ENCODE data around the gene EGFL6.
"Not testable (repeated sequence)": the region's sequence is repeated elsewhere in the genome, so short reads cannot be mapped to it uniquely, and the experiment has no call there.

The EGFL6 gene

GRCh38 chrX:13622401-13622964, 53.1 kb downstream of the EGFL6 start (continued):
- TF ChIP-seq, protein P1, sequence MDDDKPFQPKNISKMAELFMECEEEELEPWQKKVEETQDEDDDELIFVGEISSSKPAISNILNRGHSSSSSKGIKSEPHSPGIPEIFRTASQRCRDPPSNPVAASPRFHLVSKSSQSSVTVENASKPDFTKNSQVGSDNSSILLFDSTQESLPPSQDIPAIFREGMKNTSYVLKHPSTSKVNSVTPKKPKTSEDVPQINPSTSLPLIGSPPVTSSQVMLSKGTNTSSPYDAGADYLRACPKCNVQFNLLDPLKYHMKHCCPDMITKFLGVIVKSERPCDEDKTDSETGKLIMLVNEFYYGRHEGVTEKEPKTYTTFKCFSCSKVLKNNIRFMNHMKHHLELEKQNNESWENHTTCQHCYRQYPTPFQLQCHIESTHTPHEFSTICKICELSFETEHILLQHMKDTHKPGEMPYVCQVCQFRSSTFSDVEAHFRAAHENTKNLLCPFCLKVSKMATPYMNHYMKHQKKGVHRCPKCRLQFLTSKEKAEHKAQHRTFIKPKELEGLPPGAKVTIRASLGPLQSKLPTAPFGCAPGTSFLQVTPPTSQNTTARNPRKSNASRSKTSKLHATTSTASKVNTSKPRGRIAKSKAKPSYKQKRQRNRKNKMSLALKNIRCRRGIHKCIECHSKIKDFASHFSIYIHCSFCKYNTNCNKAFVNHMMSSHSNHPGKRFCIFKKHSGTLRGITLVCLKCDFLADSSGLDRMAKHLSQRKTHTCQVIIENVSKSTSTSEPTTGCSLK (tag by site-specific recombination; IDR thresholded peaks at IDR 0.05), result no peak

DNA sequence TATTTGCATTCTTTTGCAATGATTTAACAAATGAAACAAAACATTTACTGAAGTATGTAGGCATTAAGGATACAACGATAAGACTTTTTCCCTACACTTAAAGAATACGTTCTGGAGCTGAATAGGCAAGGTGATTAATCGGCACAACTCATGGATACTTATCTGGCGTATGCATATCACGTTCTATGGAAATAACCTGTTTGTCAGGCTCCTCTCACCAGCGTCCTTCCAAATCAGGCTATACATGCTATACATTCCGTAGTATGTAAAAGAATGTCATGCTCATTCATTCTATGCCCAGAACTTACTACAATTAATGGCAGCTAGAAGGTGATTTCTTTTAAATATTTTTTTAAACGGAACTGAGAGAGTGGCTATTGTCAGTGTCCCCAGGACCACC, 57.9 kb downstream of the EGFL6 start:
- Histone ChIP-seq H3K27ac (ENCODE audit: extremely low read depth, low read depth, low read length) (no peak overlapping the region), H3K4me3 (ENCODE audit: low read depth, low read length) (no peak overlapping the region), H3K4me1 (ENCODE audit: control insufficient read depth, insufficient read depth, low read length) (no peaks in the 10 kb centered on the region), H3K36me3 (ENCODE audit: control insufficient read depth in 2 of 2, insufficient read depth in 1 of 2, low read length in 2 of 2) (no peaks in the 10 kb centered on the region), H3K9me3 (ENCODE audit: control insufficient read depth, insufficient read depth, low read depth, low read length) (no peaks in the 10 kb centered on the region; the same call in none of the 2 replicates)
- TF ChIP-seq ZNF670 (tag by site-specific recombination; IDR thresholded peaks at IDR 0.05; ENCODE audit: low read depth) (no peak), ZNF530 (tag by site-specific recombination; IDR thresholded peaks at IDR 0.05; ENCODE audit: low read depth) (no peak), MZF1 (tag by site-specific recombination; IDR thresholded peaks at IDR 0.05; ENCODE audit: borderline replicate concordance) (no peak)
- ChIA-PET POLR2A (interaction anchor here (1.3 kb wide), 1 partner anchor 108 kb away, joined by 3 read pairs; the partner anchor contains the start of gene OFD1), CTCF (interaction anchor here (2.2 kb wide), 1 partner anchor 19 kb away, joined by 12 read pairs; no protein-coding TSS in a partner anchor)

DNA sequence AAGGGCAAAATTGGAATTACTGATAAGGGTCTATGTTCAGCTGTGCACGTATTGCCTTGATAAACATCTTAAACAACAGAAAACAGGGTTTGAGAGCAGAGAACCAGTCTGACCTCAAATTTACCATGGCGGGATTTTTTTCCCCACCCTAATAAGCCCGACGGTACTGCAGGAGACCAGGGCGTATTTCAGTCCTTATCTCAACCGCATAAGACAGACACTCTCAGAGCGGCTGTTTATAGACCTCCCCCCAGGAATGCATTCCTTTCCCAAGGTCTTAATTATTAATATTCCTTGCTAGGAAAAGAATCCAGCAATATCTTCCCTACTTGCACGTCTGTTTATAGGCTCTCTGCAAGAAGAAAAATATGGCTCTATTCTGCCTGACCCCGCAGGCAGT, 67.8 kb downstream of the EGFL6 start:
- H3K9me3 ChIP-seq (ENCODE audit: control insufficient read depth, insufficient read depth, low read depth, low read length); H3K27ac ChIP-seq (ENCODE audit: extremely low read depth, low read depth, low read length); POLR2A ChIA-PET; H3K36me3 ChIP-seq (ENCODE audit: control insufficient read depth in 2 of 2, insufficient read depth in 1 of 2, low read length in 2 of 2); H3K4me1 ChIP-seq (ENCODE audit: control insufficient read depth, insufficient read depth, low read length); H3K4me3 ChIP-seq (ENCODE audit: low read depth, low read length): not testable (repeated sequence)
- peak; percentile 89 for TF ChIP-seq SETDB1 (IDR thresholded peaks at IDR 0.05; ENCODE audit: insufficient read length, low read length)
- CTCF ChIA-PET, result interaction anchor here (0.9 kb wide), 1 partner anchor 9 kb away, joined by 5 read pairs; no protein-coding TSS in a partner anchor

GRCh38 chrX:13638021-13638420, 68.6 kb downstream of the EGFL6 start:
- CTCF ChIA-PET, result no interaction called here
- Histone ChIP-seq H3K27ac (ENCODE audit: extremely low read depth, low read depth, low read length) (no peak overlapping the region), H3K9me3 (ENCODE audit: control insufficient read depth, insufficient read depth, low read depth, low read length) (no peaks in the 10 kb centered on the region), H3K4me1 (ENCODE audit: control insufficient read depth, insufficient read depth, low read length) (no peaks in the 10 kb centered on the region; the same call in 1 of the 2 replicates), H3K4me3 (ENCODE audit: low read depth, low read length) (no peak overlapping the region), H3K36me3 (ENCODE audit: control insufficient read depth in 2 of 2, insufficient read depth in 1 of 2, low read length in 2 of 2) (no peaks in the 10 kb centered on the region)
- no peak for TF ChIP-seq ZSCAN23 (tag by site-specific recombination; IDR thresholded peaks at IDR 0.05)
- TF ChIP-seq IKZF3 (tag by site-specific recombination; IDR thresholded peaks at IDR 0.05), result no peak
- TF ChIP-seq ZNF561 (tag by site-specific recombination; IDR thresholded peaks at IDR 0.05; ENCODE audit: borderline replicate concordance), result no peak
- POLR2A ChIA-PET, result no interaction called here

DNA sequence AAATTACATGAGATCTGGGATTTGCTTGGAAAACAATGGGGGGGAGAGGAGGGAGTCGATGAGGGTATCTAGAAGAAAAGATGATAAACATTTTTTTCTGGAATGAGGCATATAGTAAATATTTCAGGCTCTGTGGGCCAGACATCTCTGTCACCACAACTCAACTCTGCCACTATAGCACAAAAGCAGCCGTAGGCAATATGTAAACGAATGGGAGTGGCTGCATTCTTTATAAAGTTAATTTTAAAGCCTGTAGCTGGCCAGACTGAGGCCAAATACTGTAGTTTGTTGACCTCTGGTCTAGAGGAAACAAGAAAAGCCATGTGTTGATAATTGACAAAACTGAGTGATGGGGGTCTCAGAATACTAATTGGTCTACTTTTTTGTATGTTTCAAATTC, 69.4 kb downstream of the EGFL6 start:
- no peak overlapping the region for H3K4me3 ChIP-seq (ENCODE audit: low read depth, low read length)
- H3K4me1 ChIP-seq (ENCODE audit: control insufficient read depth, insufficient read depth, low read length), result no peaks in the 10 kb centered on the region; the same call in 1 of the 2 replicates
- ChIA-PET CTCF (no interaction called here), POLR2A (no interaction called here)
- no peaks in the 10 kb centered on the region for H3K9me3 ChIP-seq (ENCODE audit: control insufficient read depth, insufficient read depth, low read depth, low read length)
- H3K27ac ChIP-seq (ENCODE audit: extremely low read depth, low read depth, low read length), result no peak overlapping the region
- no peaks in the 10 kb centered on the region for H3K36me3 ChIP-seq (ENCODE audit: control insufficient read depth in 2 of 2, insufficient read depth in 1 of 2, low read length in 2 of 2)
- TF ChIP-seq ZNF302 (tag by site-specific recombination; IDR thresholded peaks at IDR 0.05; ENCODE audit: low read depth) (no peak), ZNF449 (tag by site-specific recombination; IDR thresholded peaks at IDR 0.05) (no peak), ZNF133 (tag by site-specific recombination; IDR thresholded peaks at IDR 0.05) (no peak), KLF1 (tag by site-specific recombination; IDR thresholded peaks at IDR 0.05) (no peak), TCF7L2 (IDR thresholded peaks at IDR 0.05; ENCODE audit: borderline replicate concordance, low read depth, low read length) (no peak), ZNF792 (tag by site-specific recombination; IDR thresholded peaks at IDR 0.05) (no peak), ZNF202 (tag by site-specific recombination; IDR thresholded peaks at IDR 0.05; ENCODE audit: borderline replicate concordance) (no peak), ZNF211 (tag by site-specific recombination; IDR thresholded peaks at IDR 0.05; ENCODE audit: low read depth) (no peak), ZNF155 (tag by site-specific recombination; IDR thresholded peaks at IDR 0.05) (no peak), ZNF621 (tag by site-specific recombination; IDR thresholded peaks at IDR 0.05) (no peak), ZNF311 (tag by site-specific recombination; IDR thresholded peaks at IDR 0.05; ENCODE audit: borderline replicate concordance) (no peak)
- TF ChIP-seq, protein P2, sequence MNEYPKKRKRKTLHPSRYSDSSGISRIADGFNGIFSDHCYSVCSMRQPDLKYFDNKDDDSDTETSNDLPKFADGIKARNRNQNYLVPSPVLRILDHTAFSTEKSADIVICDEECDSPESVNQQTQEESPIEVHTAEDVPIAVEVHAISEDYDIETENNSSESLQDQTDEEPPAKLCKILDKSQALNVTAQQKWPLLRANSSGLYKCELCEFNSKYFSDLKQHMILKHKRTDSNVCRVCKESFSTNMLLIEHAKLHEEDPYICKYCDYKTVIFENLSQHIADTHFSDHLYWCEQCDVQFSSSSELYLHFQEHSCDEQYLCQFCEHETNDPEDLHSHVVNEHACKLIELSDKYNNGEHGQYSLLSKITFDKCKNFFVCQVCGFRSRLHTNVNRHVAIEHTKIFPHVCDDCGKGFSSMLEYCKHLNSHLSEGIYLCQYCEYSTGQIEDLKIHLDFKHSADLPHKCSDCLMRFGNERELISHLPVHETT (tag by site-specific recombination; IDR thresholded peaks at IDR 0.05), result no peak
